GM18951 (cell line): Measurements from ENCODE around the gene SLC22A17.

Experiments
- POLR2A ChIP-seq: IDR thresholded peaks from 4 replicates; pipeline ENCODE4 v1.6.1; 2011; ENCODE audit warnings: mild to moderate bottlenecking; ENCODE audit not compliant: insufficient read length, insufficient read depth; ENCODE audit errors: extremely low read depth
- in situ Hi-C: fragments of 300-500 bp; cut with MboI; formaldehyde crosslinking; loops from one replicate; pipeline ENCODE4 v1.12.0; 2022; ENCODE audit warnings: low sequenced_read_pairs, mixed read lengths, inconsistent platforms; ENCODE audit not compliant: unreplicated experiment

Gene SLC22A17

DNA sequence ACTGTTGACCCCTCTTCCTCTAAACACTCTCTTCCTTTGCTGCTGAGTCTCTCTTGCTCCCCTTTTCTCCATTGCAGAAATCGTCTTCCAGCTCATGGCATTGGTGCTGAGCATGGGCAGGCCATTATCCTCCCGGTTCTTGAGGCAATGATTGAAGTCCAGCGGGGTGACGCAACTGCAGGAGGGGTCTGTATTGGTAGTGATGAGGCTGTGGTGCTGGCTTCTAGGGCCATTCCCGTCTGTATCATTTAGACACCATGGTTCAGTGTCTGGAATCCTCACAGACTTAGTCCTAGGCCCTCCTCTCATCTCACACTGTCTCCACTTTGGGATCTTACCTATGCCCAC lies 720 bp upstream of the SLC22A17 start:
- TF ChIP-seq POLR2A: no peak
- in situ Hi-C loops: no loop called here

DNA sequence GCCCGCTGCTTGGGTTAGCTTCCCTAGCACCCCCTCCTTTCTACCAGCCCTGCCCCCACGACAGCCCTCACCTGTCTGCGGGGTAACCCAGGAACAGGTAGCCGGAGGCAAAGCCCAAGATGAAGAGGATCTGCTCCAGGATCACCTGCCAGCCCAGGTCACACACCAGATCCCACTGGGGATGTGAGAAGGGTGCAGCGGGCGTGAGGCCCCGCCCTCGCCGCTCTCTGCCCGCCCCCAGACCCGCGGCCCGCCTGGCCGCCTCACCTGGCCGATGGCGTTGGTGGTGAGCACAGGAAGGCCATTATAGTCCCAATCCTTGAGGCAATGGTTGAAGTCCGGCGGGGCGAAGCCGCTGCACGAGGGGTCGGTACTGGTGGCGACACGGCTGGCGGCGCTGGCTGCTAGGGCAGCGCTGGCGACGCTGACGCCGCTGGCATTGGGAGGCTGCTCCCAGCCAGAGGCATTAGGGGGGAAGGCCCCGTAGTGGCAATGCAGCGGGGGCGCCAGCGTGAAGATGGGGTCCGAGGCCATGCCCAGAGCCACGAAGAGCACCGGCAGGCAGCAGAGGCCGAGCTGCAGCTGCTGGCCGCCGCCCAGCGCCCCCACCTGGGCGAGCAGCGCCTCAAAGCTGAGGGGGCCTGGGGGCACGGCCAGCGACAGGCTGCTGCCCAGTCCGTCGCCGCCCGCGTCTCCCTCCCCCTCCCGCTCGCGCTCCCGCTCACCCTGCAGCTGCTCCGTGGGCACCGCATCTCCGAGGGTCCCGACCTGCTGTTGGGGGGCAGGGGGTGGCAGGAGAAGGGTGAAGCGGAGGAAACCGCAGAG lies 794 bp downstream of the SLC22A17 start:
- TF ChIP-seq POLR2A: no peak
- in situ Hi-C loops: no loop called here

DNA sequence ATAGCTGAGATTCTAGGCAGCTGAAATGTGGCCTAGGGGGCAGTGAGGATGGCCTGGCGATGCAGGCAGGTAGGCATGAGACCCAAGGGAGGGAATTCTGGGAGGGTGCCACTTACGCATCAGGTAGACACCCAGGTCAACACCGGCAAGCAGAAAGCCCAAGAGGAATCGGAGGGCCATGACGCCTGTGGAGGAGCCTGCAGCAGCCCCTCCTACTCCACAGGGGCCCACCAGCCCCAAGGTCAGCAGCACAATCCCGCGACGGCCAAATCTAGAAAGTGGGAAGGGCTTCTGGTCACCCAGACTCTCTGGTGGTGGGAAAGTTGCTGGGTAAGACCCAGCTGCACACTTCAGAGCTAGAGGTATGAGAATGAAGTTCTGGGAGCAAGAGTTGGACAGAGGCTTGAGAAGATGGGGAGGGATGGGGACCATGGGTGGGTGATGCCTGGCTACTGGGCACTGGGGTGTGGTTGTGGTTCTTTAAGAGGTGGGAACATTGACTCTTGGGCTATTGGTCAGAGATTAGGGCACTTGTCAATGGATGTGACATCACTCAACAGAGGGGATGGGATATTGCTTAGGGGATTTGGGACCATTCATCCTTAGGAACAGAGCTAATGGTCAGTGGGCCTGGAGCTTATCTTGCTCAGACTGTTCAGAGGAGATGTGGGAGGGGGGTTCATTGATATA lies 3.4 kb downstream of the SLC22A17 start:
- no peak for TF ChIP-seq POLR2A
- in situ Hi-C loops: no loop called here

DNA sequence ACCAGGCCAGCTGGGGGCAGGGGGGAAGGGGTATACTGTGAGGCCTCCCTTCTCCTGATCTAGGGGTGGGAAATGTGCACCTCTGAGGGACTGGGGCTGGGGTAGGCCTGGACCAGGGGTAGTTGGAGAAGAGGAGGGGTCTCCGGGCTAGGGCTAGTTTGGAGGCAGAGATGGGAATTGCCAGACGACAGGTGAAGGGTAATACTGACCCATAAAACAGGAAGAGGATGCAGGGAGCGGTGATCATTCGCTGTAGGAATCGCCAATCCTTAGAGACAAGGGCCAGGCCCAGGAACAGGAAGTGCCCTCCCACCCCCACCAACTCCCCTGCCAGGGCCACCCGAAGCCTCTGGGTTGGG lies 4.4 kb downstream of the SLC22A17 start:
- TF ChIP-seq POLR2A: no peak
- in situ Hi-C loops: no loop called here

DNA sequence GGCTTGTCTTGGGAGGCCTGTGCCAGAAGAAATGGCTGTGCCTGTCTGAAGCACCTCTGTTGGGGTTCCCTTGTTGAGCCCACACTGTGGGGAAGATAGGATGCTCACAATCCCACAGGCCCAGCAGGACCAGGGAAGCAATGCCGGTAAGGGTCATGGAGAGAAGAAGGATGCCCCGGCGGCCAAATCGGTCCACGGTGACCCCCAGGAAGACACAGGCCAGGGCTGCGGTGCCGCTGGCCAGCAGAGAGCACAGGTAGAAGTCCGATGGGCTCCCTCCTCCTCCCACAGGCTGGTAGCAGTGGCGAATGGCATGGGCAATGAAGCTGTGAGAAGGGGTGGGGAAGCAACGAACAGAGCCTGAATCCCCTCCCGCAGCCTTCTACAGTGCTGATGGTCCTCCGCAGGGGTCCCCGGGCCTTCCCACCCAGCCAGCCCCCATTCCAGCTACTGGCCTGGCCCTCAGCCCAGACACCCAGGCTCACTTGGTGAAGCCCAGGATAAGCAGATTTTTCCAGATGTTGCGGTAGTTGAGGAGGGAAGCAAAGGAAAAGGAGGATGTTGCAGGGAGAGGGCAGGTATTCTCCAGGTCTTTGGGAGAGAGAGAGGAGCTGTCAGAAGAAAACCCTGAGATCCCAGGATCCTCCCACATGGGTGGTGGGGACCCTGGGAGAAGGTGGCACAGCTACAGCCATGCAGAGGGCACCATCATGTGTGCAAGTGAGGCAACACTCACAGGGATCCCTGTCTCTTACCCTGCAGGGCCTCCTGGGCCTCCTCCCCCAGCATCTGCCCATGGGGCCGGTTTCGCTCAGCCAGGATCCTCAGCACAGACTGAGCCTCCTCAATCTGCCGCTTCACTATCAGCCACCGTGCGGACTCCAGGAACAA lies 5.0 kb downstream of the SLC22A17 start:
- no peak for TF ChIP-seq POLR2A
- in situ Hi-C loops: no loop called here

DNA sequence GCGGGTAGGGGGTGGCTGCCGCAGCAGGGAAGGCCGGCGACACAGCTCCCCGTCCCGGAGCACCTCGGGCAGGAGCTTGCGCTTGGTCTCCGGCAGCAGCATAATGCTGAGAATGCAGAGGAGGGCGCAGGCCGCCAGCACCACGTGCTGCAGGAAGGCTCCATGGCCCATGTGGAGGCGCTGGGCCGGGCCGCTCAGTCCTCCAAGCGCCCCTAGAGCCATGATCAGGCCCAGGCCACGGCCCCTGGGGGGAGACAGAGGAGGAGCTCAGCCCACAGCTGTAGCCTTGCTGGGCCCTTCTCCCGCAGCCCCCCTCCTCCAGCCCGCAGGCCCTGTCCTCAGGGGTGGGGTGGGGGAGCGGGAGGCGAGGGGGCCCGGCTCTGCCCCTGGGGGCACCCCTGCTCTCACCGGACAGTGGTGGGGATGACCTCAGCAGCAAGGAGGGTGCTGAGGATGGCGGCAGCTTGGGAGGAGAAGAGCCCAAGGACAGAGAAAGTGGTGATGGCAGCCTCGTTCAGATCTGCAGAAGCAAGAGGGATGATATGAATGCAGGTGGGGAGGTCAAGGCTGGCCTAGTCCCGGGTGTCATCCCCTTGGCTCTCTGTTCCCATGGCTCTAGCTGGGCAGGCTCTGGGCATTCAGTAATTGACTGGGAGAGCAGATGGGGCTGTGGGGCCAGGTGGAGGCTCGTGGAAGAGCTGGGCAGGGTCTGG lies 5.8 kb downstream of the SLC22A17 start:
- no peak for TF ChIP-seq POLR2A
- in situ Hi-C loops: no loop called here

DNA sequence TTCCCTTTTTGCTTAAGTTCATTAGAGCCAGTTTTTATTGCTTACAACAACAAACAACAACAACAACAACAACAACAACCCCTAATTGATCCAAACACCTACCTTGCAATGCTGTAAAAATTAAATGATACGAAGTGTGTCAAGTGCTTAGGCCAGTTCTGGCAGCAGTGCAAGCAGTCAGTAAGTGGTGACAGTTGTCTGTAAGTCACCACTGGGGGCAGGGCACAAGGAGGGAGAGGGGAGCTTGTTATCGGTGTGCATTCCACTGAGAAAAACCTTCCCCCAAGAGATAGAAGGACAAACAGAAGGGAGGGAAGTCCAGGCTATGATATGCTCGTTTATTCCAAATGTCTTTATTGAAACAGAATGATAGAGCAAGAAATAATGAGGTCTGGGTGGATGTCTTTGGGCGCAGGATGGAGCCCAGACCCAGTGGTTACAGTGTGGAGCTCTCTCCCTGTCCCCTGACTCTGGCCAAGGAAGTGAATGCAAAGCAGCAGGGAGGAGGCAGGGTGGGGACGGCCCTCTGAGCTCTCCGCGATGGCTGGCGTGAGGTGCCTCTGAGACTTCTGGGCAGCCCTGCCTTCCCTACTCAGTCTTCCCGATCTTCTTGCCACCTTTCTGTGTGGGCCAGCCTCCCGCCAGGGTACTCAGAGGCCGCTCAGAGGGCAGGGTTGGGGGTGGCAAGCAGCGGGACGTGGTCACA lies 6.5 kb downstream of the SLC22A17 start:
- no peak for TF ChIP-seq POLR2A
- in situ Hi-C loops: no loop called here

DNA sequence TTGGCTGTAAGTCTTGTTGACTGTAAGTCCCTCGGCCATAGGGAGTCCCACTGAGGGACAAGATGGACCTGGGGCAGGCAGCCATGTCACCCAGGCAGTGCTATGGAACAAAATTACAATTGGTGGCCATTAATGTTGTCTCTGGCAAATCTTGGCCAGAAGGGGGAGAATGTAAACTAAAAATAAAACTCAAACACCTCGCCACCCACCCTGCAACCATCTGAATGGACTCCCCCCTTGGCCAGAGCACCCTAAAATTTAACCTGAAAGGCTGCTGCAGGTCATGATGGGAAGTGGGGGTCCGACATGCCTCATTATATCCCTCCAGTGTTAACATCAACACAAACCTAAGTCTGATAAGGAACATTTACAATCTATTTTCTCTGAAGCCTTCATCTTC lies 8.2 kb downstream of the SLC22A17 start:
- in situ Hi-C loops: no loop called here
- TF ChIP-seq POLR2A: no peak

DNA sequence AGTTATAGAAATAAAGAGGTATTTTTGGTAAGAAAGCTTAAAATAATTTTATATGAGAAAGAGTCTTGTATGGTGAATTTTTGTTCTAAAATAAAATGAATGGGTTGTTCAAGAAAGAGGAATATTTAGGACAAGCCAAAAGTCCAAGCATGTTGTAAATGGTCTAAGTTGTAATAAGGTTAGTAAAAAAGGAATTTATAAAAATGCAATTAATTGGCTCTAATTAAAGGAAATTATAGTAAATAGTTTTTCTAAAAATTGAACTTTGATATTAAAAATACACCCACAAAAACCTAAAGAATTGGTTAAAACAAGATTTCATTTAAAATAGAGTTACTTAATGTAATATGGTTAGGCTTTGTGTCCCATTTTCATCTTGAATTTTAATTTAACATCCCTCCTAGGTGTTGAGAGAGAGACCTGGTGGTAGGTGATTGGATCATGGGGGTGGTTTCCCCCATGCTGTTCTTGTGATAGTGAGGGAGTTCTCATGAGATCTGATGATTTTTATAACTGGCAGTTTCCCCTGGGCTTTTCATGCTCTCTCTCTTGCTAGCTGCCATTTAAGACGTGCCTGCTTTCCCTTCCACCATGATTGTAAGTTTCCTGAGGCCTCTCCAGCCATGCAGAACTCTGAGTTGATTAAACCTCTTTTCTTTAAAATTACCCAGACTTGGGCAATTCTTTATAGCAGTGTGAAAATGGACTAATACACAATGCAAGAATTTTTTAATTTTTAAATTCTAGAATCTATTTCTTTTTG lies 13.0 kb downstream of the SLC22A17 start:
- in situ Hi-C loops: no loop called here
- no peak for TF ChIP-seq POLR2A

DNA sequence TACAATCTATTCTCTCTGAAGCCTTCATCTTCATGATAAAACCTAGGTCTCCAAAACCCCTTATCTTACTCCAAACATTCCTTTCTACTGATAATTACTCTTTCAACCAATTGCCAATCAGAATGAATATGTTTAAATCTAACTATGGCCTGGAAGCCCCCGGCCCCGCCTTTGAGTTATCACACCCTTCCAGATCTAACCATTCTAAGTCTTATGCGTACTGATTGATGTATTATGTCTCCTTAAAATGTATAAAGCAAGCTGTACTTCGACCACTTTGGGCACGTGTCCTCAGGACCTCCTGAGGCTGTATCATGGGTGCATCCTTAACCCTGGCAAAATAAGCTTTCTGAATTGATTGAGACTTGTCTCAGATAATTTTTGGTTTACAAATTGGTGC lies 17.1 kb downstream of the SLC22A17 start:
- in situ Hi-C loops: no loop called here
- no peak for TF ChIP-seq POLR2A

DNA sequence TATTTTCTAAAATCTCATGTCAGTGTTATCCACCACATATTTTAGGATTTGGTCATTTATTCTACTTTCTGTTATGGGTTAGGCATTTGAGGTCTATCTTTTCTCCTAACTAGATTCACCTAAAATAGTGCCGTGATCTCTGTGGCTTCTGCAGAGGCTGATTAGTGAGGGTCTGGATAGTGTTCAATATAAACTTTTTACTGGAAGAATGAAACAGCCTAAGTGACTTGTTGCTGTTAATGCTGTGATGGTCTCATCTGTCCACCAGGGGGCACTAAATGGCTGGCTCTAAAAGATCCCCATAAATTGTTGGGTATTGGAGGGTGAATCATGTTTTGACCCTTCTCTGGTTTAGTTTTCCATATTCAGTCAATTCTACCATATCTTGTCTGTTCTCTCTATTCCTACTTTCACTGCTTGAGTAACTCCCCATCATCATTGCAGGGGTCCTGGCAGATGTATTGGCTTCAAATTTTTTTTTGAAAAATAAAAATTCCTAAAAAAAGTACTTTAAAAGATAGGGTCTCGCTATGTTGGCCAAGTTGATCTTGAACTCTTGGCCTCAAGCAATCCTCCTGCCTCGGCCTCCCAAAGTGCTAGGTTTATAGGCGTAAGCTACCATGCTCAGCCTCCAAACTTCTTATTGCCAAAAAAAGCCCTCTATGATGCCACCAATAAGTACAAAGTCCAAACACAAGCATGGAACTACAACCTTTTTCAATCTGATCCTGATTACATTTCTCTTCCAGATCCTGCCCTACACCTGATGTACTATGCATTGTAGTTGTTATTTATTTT lies 24.5 kb downstream of the SLC22A17 start:
- TF ChIP-seq POLR2A: no peak
- in situ Hi-C loops: no loop called here
